GM23248 (cell line): ENCODE results near the gene FOSL2. TPM values are rescaled to one million over a fixed set of nuclear protein-coding genes. Genes with fewer than 3 reads are reported as not detected.

Experiments
- DNase-seq: peaks from one replicate; pipeline ENCODE4 v3.0.0-alpha.2; 2015
- H2AFZ ChIP-seq: fragments of 200-600 bp; sonication (generic); 2 replicates; pipeline ENCODE4 v1.6.1; 2016; ENCODE audit warnings: antibody characterized with exemption
- H3F3A ChIP-seq: fragments of 200-600 bp; sonication (generic); 2 replicates; pipeline ENCODE4 v1.6.1; 2016; ENCODE audit warnings: mild to moderate bottlenecking, antibody characterized with exemption, mixed run types; ENCODE audit not compliant: insufficient read depth
- H3K27ac ChIP-seq: fragments of 200-600 bp; sonication (generic); 2 replicates; pipeline ENCODE4 v1.5.1; 2016; ENCODE audit warnings: mild to moderate bottlenecking
- H3K27me3 ChIP-seq: fragments of 200-600 bp; sonication (generic); replicated peaks from 2 replicates; pipeline ENCODE4 v1.6.1; 2016; ENCODE audit warnings: mild to moderate bottlenecking; ENCODE audit not compliant: insufficient read depth
- H3K36me3 ChIP-seq: fragments of 200-600 bp; sonication (generic); 2 replicates; pipeline ENCODE4 v1.6.1; 2016; ENCODE audit warnings: low read depth, mild to moderate bottlenecking
- H3K4me1 ChIP-seq: fragments of 200-600 bp; sonication (generic); 2 replicates; pipeline ENCODE4 v1.6.1; 2016; ENCODE audit warnings: mild to moderate bottlenecking; ENCODE audit not compliant: insufficient read depth
- H3K4me2 ChIP-seq: fragments of 200-600 bp; sonication (generic); one replicate; pipeline ENCODE4 v1.6.1; 2016; ENCODE audit warnings: mild to moderate bottlenecking; ENCODE audit not compliant: unreplicated experiment
- H3K4me3 ChIP-seq: fragments of 200-600 bp; sonication (generic); 2 replicates; pipeline ENCODE4 v1.5.1; 2016; ENCODE audit warnings: mild to moderate bottlenecking
- H3K79me2 ChIP-seq: fragments of 200-600 bp; sonication (generic); 2 replicates; pipeline ENCODE4 v1.6.1; 2016; ENCODE audit warnings: mild to moderate bottlenecking; ENCODE audit not compliant: insufficient read depth
- H3K9ac ChIP-seq: fragments of 200-600 bp; sonication (generic); 2 replicates; pipeline ENCODE4 v1.6.1; 2016; ENCODE audit warnings: mild to moderate bottlenecking
- H3K9me2 ChIP-seq: fragments of 200-600 bp; sonication (generic); 2 replicates; pipeline ENCODE4 v1.6.1; 2016; ENCODE audit warnings: mixed run types, mild to moderate bottlenecking, moderate library complexity; ENCODE audit not compliant: insufficient read depth
- H3K9me3 ChIP-seq: fragments of 200-600 bp; sonication (generic); one replicate; pipeline ENCODE4 v1.6.1; 2017; ENCODE audit warnings: low read depth
- H4K20me1 ChIP-seq: fragments of 200-600 bp; sonication (generic); 2 replicates; pipeline ENCODE4 v1.6.0; 2016; ENCODE audit not compliant: insufficient read depth
- EZH2 ChIP-seq: fragments of 200-600 bp; sonication (generic); IDR thresholded peaks from 2 replicates; pipeline ENCODE4 v1.6.1; 2018; ENCODE audit warnings: antibody characterized with exemption, mild to moderate bottlenecking; ENCODE audit not compliant: insufficient read depth, poor library complexity, severe bottlenecking
- EZH2phosphoT487 ChIP-seq: fragments of 200-600 bp; sonication (generic); IDR thresholded peaks from 2 replicates; pipeline ENCODE4 v1.6.1; 2018; ENCODE audit warnings: antibody characterized with exemption, moderate library complexity, mild to moderate bottlenecking, low read depth; ENCODE audit not compliant: insufficient read depth
- WGBS, 2 experiments: methylation state at CpG; one replicate each; pipeline ENCODE4 v1.1.6; 2015 to 2017; ENCODE audit warnings: low lambda C conversion rate in 2 of 2, low coverage in 1 of 2; ENCODE audit errors: missing lambda C conversion rate in 2 of 2; 5-methylcytosine and 5-hydroxymethylcytosine counted together
- in situ Hi-C: fragments of 300-500 bp; cut with MboI; formaldehyde crosslinking; loops from 2 replicates; pipeline ENCODE4 v1.15.0; 2020
- polyA plus RNA-seq: library from polyadenylated mRNA; unstranded; fragments of >200 nt; fragmentation: Nextera tagmentation; extraction: Ambion mirVana; gene quantifications from 2 replicates; pipeline ENCODE4 v1.2.1, GENCODE V29; 2016
- total RNA-seq: library from RNA; depleted of rRNA; stranded (reverse); fragments of >200 nt; shearing (Covaris generic); gene quantifications from 2 replicates; pipeline ENCODE4 v1.2.3, GENCODE V29; 2014

The FOSL2 gene
- total and polyA plus RNA-seq, 2 experiments from 2014 or later: 42.4 to 78.0 TPM

DNA sequence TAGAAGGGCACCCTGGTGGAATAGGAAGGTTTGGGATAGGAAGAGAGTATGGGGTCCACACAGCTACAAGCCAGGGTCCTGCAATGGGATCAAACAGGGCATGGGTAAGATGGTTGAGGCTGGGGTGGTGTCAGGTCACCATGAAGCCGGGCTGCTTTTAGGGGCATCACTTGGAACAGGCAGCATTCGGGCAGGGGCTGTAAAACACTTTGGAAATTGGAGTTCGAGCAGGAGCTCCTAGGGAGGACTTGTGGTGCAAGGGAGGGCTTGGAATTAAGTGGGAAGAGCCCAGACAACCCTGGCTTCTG is 56.1 kb downstream of the FOSL2 start:
- WGBS, 2 experiments: 92 to 93% methylated on average over 3 of the region's 3 CpGs
- peak overlapping the region; percentile 61; the same call in 1 of the 2 replicates for H2AFZ ChIP-seq

DNA sequence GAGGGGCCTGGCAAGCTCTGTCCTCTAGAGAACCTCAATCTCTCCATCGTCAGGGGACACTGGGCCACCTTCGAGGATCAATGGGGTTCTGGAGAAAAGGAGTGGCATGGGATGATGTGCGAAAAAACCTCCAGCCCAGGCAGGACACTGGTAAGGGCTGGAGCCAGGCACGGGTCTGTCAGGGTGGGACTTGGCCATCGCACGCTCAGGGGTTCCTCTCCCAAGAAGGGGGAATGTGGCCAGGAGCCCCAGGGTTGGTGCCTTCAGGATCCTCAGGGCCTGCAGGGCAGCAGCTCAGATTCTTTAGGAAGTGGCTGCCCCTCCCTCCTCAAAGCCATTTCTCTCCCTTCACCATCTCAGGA is 56.4 kb downstream of the FOSL2 start:
- no peaks in the 10 kb centered on the region for H3K79me2 ChIP-seq
- peak overlapping the region; percentile 56 for H3K9ac ChIP-seq
- no peaks in the 10 kb centered on the region for H4K20me1 ChIP-seq
- DNase-seq: no peak
- in situ Hi-C loops: no loop called here
- H3K9me3 ChIP-seq: no peaks in the 10 kb centered on the region
- H3K4me3 ChIP-seq: no peak overlapping the region
- no peaks in the 10 kb centered on the region for H3K27me3 ChIP-seq
- H3K9me2 ChIP-seq: no peaks in the 10 kb centered on the region
- H2AFZ ChIP-seq: peak overlapping the region; percentile 61
- TF ChIP-seq EZH2 (no peak), EZH2phosphoT487 (no peak)
- peaks cover 52% of the 10 kb centered on the region for H3K4me1 ChIP-seq
- WGBS, 2 experiments: 78 to 86% methylated on average over 6 of the region's 6 CpGs
- no peaks in the 10 kb centered on the region for H3K36me3 ChIP-seq
- peak overlapping the region; percentile 89 for H3K27ac ChIP-seq
- peak overlapping the region; percentile 48 for H3K4me2 ChIP-seq
- H3F3A ChIP-seq: peaks cover 47% of the 10 kb centered on the region

More for the DNA sequence above, 56.1 kb downstream of the FOSL2 start:
- in situ Hi-C loops: no loop called here
- Histone ChIP-seq H3K27ac (peak overlapping the region; percentile 89), H3K4me1 (peaks cover 52% of the 10 kb centered on the region), H3K9ac (peak overlapping the region; percentile 56), H3K4me2 (peak overlapping the region; percentile 48), H3K27me3 (no peaks in the 10 kb centered on the region), H3K9me3 (no peaks in the 10 kb centered on the region), H3K9me2 (no peaks in the 10 kb centered on the region), H3K36me3 (no peaks in the 10 kb centered on the region), H3K4me3 (no peak overlapping the region), H3K79me2 (no peaks in the 10 kb centered on the region), H4K20me1 (no peaks in the 10 kb centered on the region), H3F3A (peaks cover 47% of the 10 kb centered on the region)
- DNase-seq: no peak
- TF ChIP-seq EZH2phosphoT487: no peak
- no peak for TF ChIP-seq EZH2

GRCh38 chr2:28449488-28450395 is 57.1 kb downstream of the FOSL2 start:
- TF ChIP-seq EZH2 (no peak), EZH2phosphoT487 (no peak)
- Histone ChIP-seq H3K27me3 (no peaks in the 10 kb centered on the region), H3K4me2 (peak overlapping the region; percentile 48), H3K9me2 (no peaks in the 10 kb centered on the region), H3K27ac (peak overlapping the region; percentile 89), H3K9me3 (no peaks in the 10 kb centered on the region), H3K79me2 (no peaks in the 10 kb centered on the region), H3K9ac (peak overlapping the region; percentile 56), H4K20me1 (no peaks in the 10 kb centered on the region), H2AFZ (peak overlapping the region; percentile 61), H3K4me3 (no peak overlapping the region), H3F3A (peaks cover 47% of the 10 kb centered on the region), H3K4me1 (peaks cover 52% of the 10 kb centered on the region), H3K36me3 (no peaks in the 10 kb centered on the region)
- DNase-seq: peak; percentile 75
- WGBS, 2 experiments: 24% methylated on average over 16 to 17 of the region's 17 CpGs
- in situ Hi-C loops: no loop called here

- Histone ChIP-seq H3K36me3 (no peaks in the 10 kb centered on the region), H3K4me1 (peaks cover 46% of the 10 kb centered on the region), H3F3A (peaks cover 47% of the 10 kb centered on the region), H3K9me3 (no peaks in the 10 kb centered on the region), H3K4me2 (no peak overlapping the region), H3K27ac (no peak overlapping the region), H4K20me1 (no peaks in the 10 kb centered on the region), H3K9me2 (no peaks in the 10 kb centered on the region), H3K27me3 (no peaks in the 10 kb centered on the region), H2AFZ (no peak overlapping the region), H3K9ac (no peak overlapping the region), H3K4me3 (no peak overlapping the region), H3K79me2 (no peaks in the 10 kb centered on the region)
- no peak for DNase-seq
- in situ Hi-C loops: no loop called here
- TF ChIP-seq EZH2phosphoT487 (no peak), EZH2 (no peak)
- WGBS, 2 experiments: 90 to 93% methylated on average over 15 of the region's 15 CpGs
These were observed 58.4 kb downstream of the FOSL2 start for GRCh38 chr2:28450901-28451565.
